Spleen (tissue), 11 donors: Measurements from ENCODE around the gene ZFYVE16. TPM values are rescaled to one million over a fixed set of nuclear protein-coding genes. Genes with fewer than 3 reads are reported as not detected.
"Not testable (repeated sequence)": the region's sequence is repeated elsewhere in the genome, so short reads cannot be mapped to it uniquely, and the experiment has no call there.

Experiments used
- DNase-seq: peaks from one replicate; pipeline ENCODE4 v3.0.0-alpha.2; 2020
- H3K27ac ChIP-seq, 8 donors: fragments of 200-600 bp; sonication (generic) in 7 of 8; 1 replicate in 4 of 8; 2 replicates in 4 of 8; pipeline versions ENCODE4 v1.5.0 to v1.8.0; 2016 to 2021; ENCODE audit warnings: inconsistent platforms in 4 of 8, mild to moderate bottlenecking in 4 of 8, moderate library complexity in 1 of 8
- H3K27me3 ChIP-seq, 7 donors: fragments of 200-600 bp; sonication (generic) in 6 of 7; replicated peaks in 1 of 7; 1 replicate in 4 of 7; 2 replicates in 3 of 7; pipeline versions ENCODE4 v1.5.0 to v1.8.0; 2016 to 2021; ENCODE audit warnings: inconsistent platforms in 3 of 7, mild to moderate bottlenecking in 1 of 7
- H3K36me3 ChIP-seq, 6 donors: fragments of 200-600 bp; sonication (generic) in 5 of 6; 1 replicate in 4 of 6; 2 replicates in 2 of 6; pipeline versions ENCODE4 v1.5.0 to v1.8.0; 2016 to 2021; ENCODE audit warnings: inconsistent platforms in 2 of 6
- H3K4me1 ChIP-seq, 6 donors: fragments of 200-600 bp; sonication (generic) in 5 of 6; 1 replicate in 3 of 6; 2 replicates in 3 of 6; pipeline versions ENCODE4 v1.5.0 to v1.8.0; 2016 to 2021; ENCODE audit warnings: inconsistent platforms in 3 of 6
- H3K4me3 ChIP-seq, 8 donors: fragments of 200-600 bp; sonication (generic) in 7 of 8; 1 replicate in 4 of 8; 2 replicates in 4 of 8; pipeline versions ENCODE4 v1.5.0 to v1.8.0; 2016 to 2021; ENCODE audit warnings: inconsistent platforms in 4 of 8, mild to moderate bottlenecking in 4 of 8, moderate library complexity in 2 of 8
- H3K9me3 ChIP-seq, 8 donors: fragments of 200-600 bp; sonication (generic) in 7 of 8; 1 replicate in 4 of 8; 2 replicates in 4 of 8; pipeline versions ENCODE4 v1.5.0 to v1.8.0; 2016 to 2021; ENCODE audit warnings: inconsistent platforms in 4 of 8
- CTCF ChIP-seq, 11 experiments: fragments of 200-600 bp in 7 of 11; fragments of 450-650 bp in 4 of 11; sonication (generic) in 4 of 11; IDR thresholded peaks in 8 of 11; conservative IDR thresholded peaks in 3 of 11; 1 replicate in 7 of 11; 2 replicates in 4 of 11; pipeline versions ENCODE4 v1.4.0 to v1.8.0; 2016 to 2021; ENCODE audit warnings: antibody characterized with exemption in 11 of 11, inconsistent platforms in 4 of 11, mild to moderate bottlenecking in 1 of 11
- POLR2A ChIP-seq, 3 donors: fragments of 450-650 bp; IDR thresholded peaks; one replicate each; pipeline ENCODE4 v1.5.1; 2017; ENCODE audit warnings: antibody characterized with exemption in 3 of 3, mild to moderate bottlenecking in 1 of 3
- POLR2AphosphoS5 ChIP-seq, 3 donors: sonication (generic); formaldehyde crosslinking; IDR thresholded peaks; one replicate each; pipeline ENCODE4 v1.5.1; 2017; ENCODE audit warnings: antibody characterized with exemption in 3 of 3
- WGBS, 5 donors: extraction: QIAGEN DNeasy Blood & Tissue Kit in 3 of 5; methylation state at CpG; one replicate each; pipeline versions ENCODE4 v1.1.5 to v1.1.7; 2013 to 2018; 5-methylcytosine and 5-hydroxymethylcytosine counted together
- intact Hi-C: fragments of 100-400 bp; cut with DNase I; formaldehyde crosslinking; loops from one replicate; pipeline ENCODE4 v1.15.0; 2023; ENCODE audit warnings: low total_unique reads
- polyA plus RNA-seq, 3 donors: library from polyadenylated mRNA; stranded (reverse); fragments of 200-250 nt; gene quantifications; one replicate each; pipeline ENCODE4 v1.2.1, GENCODE V29; 2013
- total RNA-seq, 7 donors: library from RNA; depleted of rRNA in 3 of 7; stranded (reverse); fragments of >200 nt in 3 of 7; fragmentation: NEBNext Ultra II Directional in 4 of 7; extraction: Animal tissue kit (Norgen Biotek cat#: 25700) in 4 of 7; gene quantifications; one replicate each; pipeline versions ENCODE4 v1.1.0 to v1.2.1, GENCODE V29; 2016 to 2021
- donor health status: healthy with polysubstance abuse.
- donor health status: DM: no; HTN: no; CAD: no; lungs with moderate emphysema.
- donor health status: DM: no; HTN: no; CAD: no.
- donor health status: Bipolar disorder and iron deficiency.
- donor health status: healthy.
- donor health status: DM: no; HTN: no; CAD: no.
- donor health status: DM: yes; HTN: yes; CAD: no.

The ZFYVE16 gene
- total and polyA plus RNA-seq, 10 donors, result 8.5 to 67.8 (median 51.7) TPM

- Histone ChIP-seq H3K4me3 (no peak overlapping the region), H3K4me1 (peaks cover 0 to 31% (median 19%) of the 10 kb centered on the region in 6 donors), H3K27me3 (peaks cover 0 to 18% (median 0%) of the 10 kb centered on the region in 7 donors), H3K27ac (no peak overlapping the region), H3K9me3 (no peaks in the 10 kb centered on the region), H3K36me3 (no peaks in the 10 kb centered on the region)
- intact Hi-C loops, result no loop called here
- TF ChIP-seq POLR2A (IDR thresholded peaks at IDR 0.05), result no peak
- no peak for TF ChIP-seq POLR2AphosphoS5 (IDR thresholded peaks at IDR 0.05)
- TF ChIP-seq CTCF (IDR thresholded peaks at IDR 0.05 in 8 of 11, conservative IDR thresholded peaks at IDR 0.05 in 3 of 11), result no peak
- 80 to 97% (median 91%) methylated on average over 3 of the region's 3 CpGs for WGBS, 5 donors
- no peak for DNase-seq
These were observed 83.4 kb downstream of the ZFYVE16 start for GRCh38 chr5:80491296-80491695.

GRCh38 chr5:80492741-80493140 lies 84.9 kb downstream of the ZFYVE16 start:
- TF ChIP-seq POLR2AphosphoS5 (IDR thresholded peaks at IDR 0.05) (no peak), CTCF (IDR thresholded peaks at IDR 0.05 in 8 of 11, conservative IDR thresholded peaks at IDR 0.05 in 3 of 11) (no peak), POLR2A (IDR thresholded peaks at IDR 0.05) (no peak)
- 76 to 95% (median 86%) methylated on average over 3 of the region's 3 CpGs for WGBS, 5 donors
- H3K4me1 ChIP-seq, result peaks cover 0 to 17% (median 11%) of the 10 kb centered on the region in 6 donors
- H3K9me3 ChIP-seq, result no peaks in the 10 kb centered on the region
- no peaks in the 10 kb centered on the region for H3K36me3 ChIP-seq
- H3K27ac ChIP-seq, result no peak overlapping the region
- H3K27me3 ChIP-seq, result peaks cover 0 to 8% (median 0%) of the 10 kb centered on the region in 7 donors
- intact Hi-C loops, result no loop called here
- H3K4me3 ChIP-seq, result no peak overlapping the region
- DNase-seq, result no peak

- H3K27me3 ChIP-seq, result not testable (repeated sequence)
- H3K4me1 ChIP-seq, result peaks cover 0 to 10% (median 5%) of the 10 kb centered on the region in 6 donors
These were observed 85.6 kb downstream of the ZFYVE16 start for GRCh38 chr5:80493443-80493842.

GRCh38 chr5:80495891-80496290 lies 88.0 kb downstream of the ZFYVE16 start:
- no peaks in the 10 kb centered on the region for H3K36me3 ChIP-seq
- 73 to 95% (median 81%) methylated on average over 2 of the region's 2 CpGs for WGBS, 5 donors
- H3K4me3 ChIP-seq, result no peak overlapping the region
- no peaks in the 10 kb centered on the region for H3K27me3 ChIP-seq
- H3K4me1 ChIP-seq, result no peaks in the 10 kb centered on the region
- TF ChIP-seq CTCF (IDR thresholded peaks at IDR 0.05 in 8 of 11, conservative IDR thresholded peaks at IDR 0.05 in 3 of 11) (no peak), POLR2AphosphoS5 (IDR thresholded peaks at IDR 0.05) (no peak)
- DNase-seq, result no peak
- no peaks in the 10 kb centered on the region for H3K9me3 ChIP-seq
- no peak overlapping the region for H3K27ac ChIP-seq
- intact Hi-C loops, result no loop called here

More at GRCh38 chr5:80493443-80493842, 85.6 kb downstream of the ZFYVE16 start:
- H3K36me3 ChIP-seq, H3K9me3 ChIP-seq, intact Hi-C loops, H3K27ac ChIP-seq, DNase-seq, H3K4me3 ChIP-seq: not testable (repeated sequence)
- WGBS, 5 donors, result 70 to 85% (median 80%) methylated on average over 7 of the region's 7 CpGs

GRCh38 chr5:80502800-80503199 lies 94.9 kb downstream of the ZFYVE16 start:
- Histone ChIP-seq H3K27me3 (no peaks in the 10 kb centered on the region), H3K36me3 (no peaks in the 10 kb centered on the region), H3K9me3 (no peaks in the 10 kb centered on the region), H3K4me3 (no peak overlapping the region), H3K4me1 (peaks cover 0 to 13% (median 2%) of the 10 kb centered on the region in 6 donors), H3K27ac (peak overlapping the region in 4 of 8 donors; percentile 65 to 72 (median 66))
- no peak for DNase-seq
- 52 to 91% (median 65%) methylated on average over 2 of the region's 2 CpGs for WGBS, 5 donors
- intact Hi-C loops, result no loop called here
- TF ChIP-seq POLR2A (IDR thresholded peaks at IDR 0.05) (no peak), POLR2AphosphoS5 (IDR thresholded peaks at IDR 0.05) (no peak), CTCF (IDR thresholded peaks at IDR 0.05 in 8 of 11, conservative IDR thresholded peaks at IDR 0.05 in 3 of 11) (no peak)
